NCI-H2196 (cell line): ENCODE data around the gene HMGA1.
"Not testable (repeated sequence)": the region's sequence is repeated elsewhere in the genome, so short reads cannot be mapped to it uniquely, and the experiment has no call there.

ENCODE experiments used
- DNase-seq: peaks from one replicate; lab custom pipeline; 2025; ENCODE audit not compliant: unreplicated experiment; lab: John Stamatoyannopoulos, UW

The HMGA1 gene

GRCh38 chr6:34239893-34240292, 3.2 kb downstream of the HMGA1 start:
- DNase-seq: no peak

- DNase-seq: no peak
Observed at GRCh38 chr6:34240329-34241248, 3.9 kb downstream of the HMGA1 start.

GRCh38 chr6:34241351-34242215, 4.9 kb downstream of the HMGA1 start:
- DNase-seq: no peak

GRCh38 chr6:34242252-34243130, 5.8 kb downstream of the HMGA1 start:
- DNase-seq: no peak

GRCh38 chr6:34243131-34243771, 6.6 kb downstream of the HMGA1 start:
- no peak for DNase-seq

GRCh38 chr6:34243901-34244884, 7.5 kb downstream of the HMGA1 start:
- DNase-seq: peak; percentile 40

GRCh38 chr6:34245032-34245760, 8.5 kb downstream of the HMGA1 start:
- DNase-seq: not testable (repeated sequence)

GRCh38 chr6:34245761-34246140, 9.1 kb downstream of the HMGA1 start:
- DNase-seq: not testable (repeated sequence)

- DNase-seq: no peak
Observed at GRCh38 chr6:34246249-34246562, 9.5 kb downstream of the HMGA1 start.

GRCh38 chr6:34246563-34247391, 10.1 kb downstream of the HMGA1 start:
- DNase-seq: peak; percentile 18

GRCh38 chr6:34247481-34248197, 11.0 kb downstream of the HMGA1 start:
- no peak for DNase-seq

- peak; percentile 37 for DNase-seq
Observed at GRCh38 chr6:34248198-34248726, 11.6 kb downstream of the HMGA1 start.

- DNase-seq: peak; percentile 95
Observed at GRCh38 chr6:34248727-34249468, 12.2 kb downstream of the HMGA1 start, which contains the start of gene SMIM29. Gene SMIM29, minus strand, starts transcription at chr6:34249006. Its CDS starts 1,215 bp downstream, at chr6:34247791.

- DNase-seq: no peak
Observed at GRCh38 chr6:34249469-34250261, 13.0 kb downstream of the HMGA1 start.

GRCh38 chr6:34252395-34252794, 15.7 kb downstream of the HMGA1 start:
- not testable (repeated sequence) for DNase-seq
